MM.1S (cell line): Measurements from ENCODE around the gene HS3ST2.
A peak's percentile ranks its signal among the peaks of the same experiment; 100 is the strongest.

ENCODE experiments used
- DNase-seq: peaks from one replicate; pipeline ENCODE4 v3.0.0-alpha.2; 2015
- H2AFZ ChIP-seq: fragments of 300-600 bp; sonication (generic); 2 replicates; pipeline ENCODE4 v1.6.0; 2016; ENCODE audit warnings: antibody characterized with exemption, low read length
- H3F3A ChIP-seq: fragments of 300-600 bp; sonication (generic); 2 replicates; pipeline ENCODE4 v1.6.1; 2016; ENCODE audit warnings: mild to moderate bottlenecking, antibody characterized with exemption, low read length, moderate library complexity, mixed read lengths; ENCODE audit not compliant: insufficient read depth
- H3K27ac ChIP-seq: fragments of 300-600 bp; sonication (generic); 2 replicates; pipeline ENCODE4 v1.5.1; 2016; ENCODE audit warnings: mild to moderate bottlenecking, low read length
- H3K27me3 ChIP-seq: fragments of 300-600 bp; sonication (generic); replicated peaks from 2 replicates; pipeline ENCODE4 v1.6.0; 2016; ENCODE audit warnings: low read length; ENCODE audit not compliant: insufficient read depth
- H3K36me3 ChIP-seq: fragments of 300-600 bp; sonication (generic); replicated peaks from 2 replicates; pipeline ENCODE4 v1.6.1; 2016; ENCODE audit warnings: mild to moderate bottlenecking, low read length, mixed read lengths; ENCODE audit not compliant: insufficient read depth
- H3K4me1 ChIP-seq: fragments of 300-600 bp; sonication (generic); 2 replicates; pipeline ENCODE4 v1.6.1; 2016; ENCODE audit warnings: low read length, mixed read lengths
- H3K4me2 ChIP-seq: fragments of 300-600 bp; sonication (generic); 2 replicates; pipeline ENCODE4 v1.6.0; 2016; ENCODE audit warnings: low read depth, low read length
- H3K4me3 ChIP-seq: fragments of 300-600 bp; sonication (generic); 2 replicates; pipeline ENCODE4 v1.5.1; 2016; ENCODE audit warnings: low read length, mixed read lengths
- H3K79me2 ChIP-seq: fragments of 300-600 bp; sonication (generic); 2 replicates; pipeline ENCODE4 v1.6.1; 2016; ENCODE audit warnings: mixed run types, low read length, mixed read lengths
- H3K9ac ChIP-seq: fragments of 300-600 bp; sonication (generic); 2 replicates; pipeline ENCODE4 v1.6.1; 2016; ENCODE audit warnings: low read length, mixed read lengths
- H3K9me2 ChIP-seq: fragments of 300-600 bp; sonication (generic); replicated peaks from 2 replicates; pipeline ENCODE4 v1.6.1; 2016; ENCODE audit warnings: mild to moderate bottlenecking, low read length, mixed read lengths; ENCODE audit not compliant: insufficient read depth
- H3K9me3 ChIP-seq: fragments of 300-600 bp; sonication (generic); replicated peaks from 2 replicates; pipeline ENCODE4 v1.6.1; 2016; ENCODE audit warnings: mild to moderate bottlenecking, low read length, mixed read lengths; ENCODE audit not compliant: insufficient read depth
- H4K20me1 ChIP-seq: fragments of 300-600 bp; sonication (generic); 2 replicates; pipeline ENCODE4 v1.6.1; 2016; ENCODE audit warnings: mild to moderate bottlenecking, low read length, moderate library complexity, mixed read lengths; ENCODE audit not compliant: insufficient read depth
- CTCF ChIP-seq: fragments of 300-600 bp; sonication (generic); IDR thresholded peaks from 2 replicates; pipeline ENCODE4 v1.5.1; 2016; ENCODE audit warnings: antibody characterized with exemption, low read length, mixed read lengths
- EZH2 ChIP-seq: fragments of 300-600 bp; sonication (generic); optimal IDR thresholded peaks from 2 replicates; pipeline ENCODE3; 2017; ENCODE audit warnings: low read depth, mild to moderate bottlenecking, antibody characterized with exemption, low read length, mixed read lengths
- EZH2phosphoT487 ChIP-seq: fragments of 300-600 bp; sonication (generic); IDR thresholded peaks from 2 replicates; pipeline ENCODE4 v1.6.1; 2018; ENCODE audit warnings: antibody characterized with exemption, low read length

Gene HS3ST2

GRCh38 chr16:22945361-22945760 is 131.4 kb downstream of the HS3ST2 start:
- Histone ChIP-seq H3K9ac (no peak overlapping the region), H3K4me1 (no peaks in the 10 kb centered on the region), H3K4me3 (no peak overlapping the region), H2AFZ (no peak overlapping the region), H3K36me3 (no peaks in the 10 kb centered on the region), H4K20me1 (no peaks in the 10 kb centered on the region), H3K4me2 (no peak overlapping the region), H3K9me2 (no peaks in the 10 kb centered on the region), H3K79me2 (no peaks in the 10 kb centered on the region), H3K9me3 (no peaks in the 10 kb centered on the region), H3K27me3 (no peaks in the 10 kb centered on the region), H3K27ac (no peak overlapping the region), H3F3A (no peaks in the 10 kb centered on the region)
- DNase-seq = no peak
- TF ChIP-seq EZH2phosphoT487 = no peak
- no peak for TF ChIP-seq CTCF
- no peak for TF ChIP-seq EZH2

GRCh38 chr16:22946433-22946832 is 132.5 kb downstream of the HS3ST2 start:
- Histone ChIP-seq H3K9me3 (no peaks in the 10 kb centered on the region), H3K9ac (no peak overlapping the region), H3K79me2 (no peaks in the 10 kb centered on the region), H3K9me2 (no peaks in the 10 kb centered on the region), H4K20me1 (no peaks in the 10 kb centered on the region), H3F3A (no peaks in the 10 kb centered on the region), H3K27me3 (0 out of 2 replicates have a peak, but pooled peaks cover 2% of the 10 kb centered on the region), H2AFZ (no peak overlapping the region), H3K4me1 (no peaks in the 10 kb centered on the region), H3K4me3 (no peak overlapping the region), H3K4me2 (no peak overlapping the region), H3K27ac (no peak overlapping the region), H3K36me3 (no peaks in the 10 kb centered on the region)
- TF ChIP-seq EZH2 = no peak
- TF ChIP-seq CTCF = no peak
- no peak for TF ChIP-seq EZH2phosphoT487
- no peak for DNase-seq

- Histone ChIP-seq H3K9ac (no peak overlapping the region), H3F3A (no peaks in the 10 kb centered on the region), H3K27me3 (0 out of 2 replicates have a peak, but pooled peaks cover 5% of the 10 kb centered on the region), H3K4me3 (peak overlapping the region; percentile 45), H3K9me3 (no peaks in the 10 kb centered on the region), H3K4me1 (no peaks in the 10 kb centered on the region), H3K79me2 (no peaks in the 10 kb centered on the region), H3K9me2 (no peaks in the 10 kb centered on the region), H3K36me3 (no peaks in the 10 kb centered on the region), H2AFZ (peak overlapping the region; percentile 38; the same call in 1 of the 2 replicates), H3K27ac (no peak overlapping the region), H4K20me1 (no peaks in the 10 kb centered on the region), H3K4me2 (peak overlapping the region; percentile 51)
- DNase-seq = no peak
- no peak for TF ChIP-seq EZH2phosphoT487
- no peak for TF ChIP-seq CTCF
- no peak for TF ChIP-seq EZH2
Measured at GRCh38 chr16:22948058-22948602, 134.2 kb downstream of the HS3ST2 start.
